T-helper 2 cell treated with Interferon-gamma antibody and Interleukin-4, amounts not matched to agents 100 ng/mL and 5 ng/mL, for 36 hours (primary cell): ENCODE results near the gene SSX2IP. TPM values are rescaled to one million over a fixed set of nuclear protein-coding genes. Genes with fewer than 3 reads are reported as not detected.
"Not testable (repeated sequence)": the region's sequence is repeated elsewhere in the genome, so short reads cannot be mapped to it uniquely, and the experiment has no call there.

Experiments
- intact Hi-C: fragments of 100-400 bp; cut with micrococcal nuclease; formaldehyde crosslinking; loops from one replicate; pipeline ENCODE4 v1.15.1; 2023
- total RNA-seq: library from RNA; stranded (reverse); gene quantifications from 2 replicates; pipeline ENCODE4 v1.2.3, GENCODE V29; 2022

The SSX2IP gene
- total RNA-seq, 1 donor from 2014 or later, result 17.0 TPM

- intact Hi-C loops, result no loop called here
Measured at GRCh38 chr1:84682047-84682446, 8.2 kb downstream of the SSX2IP start.

GRCh38 chr1:84677415-84678099 lies 12.7 kb downstream of the SSX2IP start:
- intact Hi-C loops, result no loop called here

GRCh38 chr1:84675631-84676030 lies 14.6 kb downstream of the SSX2IP start:
- intact Hi-C loops, result no loop called here

- intact Hi-C loops, result no loop called here
Measured at GRCh38 chr1:84675106-84675505, 15.2 kb downstream of the SSX2IP start.

GRCh38 chr1:84674705-84675104 lies 15.6 kb downstream of the SSX2IP start:
- intact Hi-C loops, result no loop called here

GRCh38 chr1:84674021-84674420 lies 16.2 kb downstream of the SSX2IP start:
- intact Hi-C loops, result no loop called here

- intact Hi-C loops, result no loop called here
Measured at GRCh38 chr1:84672080-84672854, 18.0 kb downstream of the SSX2IP start.

GRCh38 chr1:84669831-84670230 lies 20.4 kb downstream of the SSX2IP start:
- intact Hi-C loops, result loop anchor here (10.0 kb wide), 1 partner anchor 55 kb away; no protein-coding TSS in a partner anchor

GRCh38 chr1:84668185-84668584 lies 22.1 kb downstream of the SSX2IP start:
- intact Hi-C loops, result loop anchor here (10.0 kb wide), 1 partner anchor 57 kb away; no protein-coding TSS in a partner anchor

- intact Hi-C loops, result loop anchor here (10.0 kb wide), 1 partner anchor 59 kb away; no protein-coding TSS in a partner anchor
Measured at GRCh38 chr1:84665703-84666317, 24.5 kb downstream of the SSX2IP start.

GRCh38 chr1:84653130-84653677 lies 37.1 kb downstream of the SSX2IP start:
- intact Hi-C loops, result no loop called here

GRCh38 chr1:84644472-84644871 lies 45.8 kb downstream of the SSX2IP start:
- intact Hi-C loops, result no loop called here

- intact Hi-C loops, result no loop called here
Measured at GRCh38 chr1:84643183-84643582, 47.1 kb downstream of the SSX2IP start.

- intact Hi-C loops, result no loop called here
Measured at GRCh38 chr1:84642774-84643173, 47.5 kb downstream of the SSX2IP start.

- intact Hi-C loops, result not testable (repeated sequence)
Measured at GRCh38 chr1:84639731-84640130, 50.5 kb downstream of the SSX2IP start.

GRCh38 chr1:84635429-84635828 lies 54.8 kb downstream of the SSX2IP start:
- intact Hi-C loops, result no loop called here

GRCh38 chr1:84634536-84635205 lies 55.6 kb downstream of the SSX2IP start:
- intact Hi-C loops, result no loop called here

GRCh38 chr1:84632673-84633434 lies 57.4 kb downstream of the SSX2IP start:
- intact Hi-C loops, result no loop called here

GRCh38 chr1:84632137-84632536 lies 58.1 kb downstream of the SSX2IP start:
- intact Hi-C loops, result no loop called here

- intact Hi-C loops, result loop anchor here (5.0 kb wide), 2 partner anchors 147 to 328 kb away; no protein-coding TSS in a partner anchor
Measured at GRCh38 chr1:84624876-84625275, 65.4 kb downstream of the SSX2IP start.
